Memory B cell (primary cell): ENCODE results near the gene MRPL52.
"Not testable (repeated sequence)": the region's sequence is repeated elsewhere in the genome, so short reads cannot be mapped to it uniquely, and the experiment has no call there.

Experiments
- ATAC-seq: fragments of 150-1000 bp; cut with Tn5 transposase; 2 replicates; pipeline ENCODE4 v1.10.0; 2021; ENCODE audit warnings: low read depth, mild to moderate bottlenecking, moderate library complexity
- DNase-seq, 2 donors: peaks; one replicate each; pipeline ENCODE4 v3.0.0; 2022; ENCODE audit warnings: low spot score in 2 of 2
- H3K27ac Mint-ChIP-seq: one replicate; pipeline ENCODE4 v1.8.0; 2022; ENCODE audit warnings: mild to moderate bottlenecking, moderate library complexity, mixed read lengths
- H3K27me3 Mint-ChIP-seq: one replicate; pipeline ENCODE4 v1.8.0; 2022; ENCODE audit warnings: mixed read lengths
- H3K36me3 Mint-ChIP-seq: one replicate; pipeline ENCODE4 v1.8.0; 2022; ENCODE audit warnings: mild to moderate bottlenecking, mixed read lengths
- H3K4me1 Mint-ChIP-seq: one replicate; pipeline ENCODE4 v1.8.0; 2022; ENCODE audit warnings: mixed read lengths
- H3K4me3 Mint-ChIP-seq: one replicate; pipeline ENCODE4 v1.8.0; 2022; ENCODE audit warnings: mild to moderate bottlenecking, moderate library complexity, mixed read lengths
- H3K9me3 Mint-ChIP-seq: one replicate; pipeline ENCODE4 v1.8.0; 2022; ENCODE audit warnings: mixed read lengths

Gene MRPL52

GRCh38 chr14:22800346-22800745 lies 29.3 kb upstream of the MRPL52 start:
- Mint-ChIP-seq H3K36me3 (peaks cover 21% of the 10 kb centered on the region), H3K27me3 (no peaks in the 10 kb centered on the region), H3K27ac (no peak overlapping the region), H3K4me3 (no peak overlapping the region), H3K4me1 (peaks cover 56% of the 10 kb centered on the region), H3K9me3 (no peaks in the 10 kb centered on the region)
- DNase-seq (no peak), ATAC-seq (no peak)

DNA sequence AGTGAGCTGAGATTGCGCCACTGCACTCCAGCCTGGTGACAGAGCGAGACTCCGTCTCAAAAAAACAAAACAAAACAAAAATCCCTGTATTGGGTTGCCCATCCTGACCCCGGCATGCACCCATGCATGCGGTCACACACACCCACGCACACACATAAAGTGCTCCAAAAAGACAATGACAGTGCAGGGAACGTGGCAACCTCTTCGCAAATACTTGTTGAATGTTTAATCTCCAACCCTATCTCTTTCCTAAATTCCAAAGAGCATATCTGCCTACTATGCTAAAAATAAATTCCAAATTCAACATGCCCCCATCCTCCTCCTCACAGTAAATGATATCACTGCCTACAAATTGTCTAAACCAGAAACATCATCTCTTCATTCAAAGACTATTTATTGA lies 28.0 kb upstream of the MRPL52 start:
- no peak for ATAC-seq
- H3K27me3 Mint-ChIP-seq: no peaks in the 10 kb centered on the region
- peaks cover 18% of the 10 kb centered on the region for H3K36me3 Mint-ChIP-seq
- H3K27ac Mint-ChIP-seq: no peak overlapping the region
- DNase-seq: no peak
- H3K4me1 Mint-ChIP-seq: peaks cover 50% of the 10 kb centered on the region
- H3K9me3 Mint-ChIP-seq: no peaks in the 10 kb centered on the region
- H3K4me3 Mint-ChIP-seq: no peak overlapping the region

- ATAC-seq: peak; percentile 78
- no peak for DNase-seq
- Mint-ChIP-seq H3K9me3 (no peaks in the 10 kb centered on the region), H3K4me1 (peaks cover 55% of the 10 kb centered on the region), H3K27me3 (no peaks in the 10 kb centered on the region), H3K27ac (peak overlapping the region; percentile 70), H3K4me3 (peak overlapping the region; percentile 75), H3K36me3 (peaks cover 21% of the 10 kb centered on the region)
Observed at GRCh38 chr14:22802860-22803686, 26.6 kb upstream of the MRPL52 start.

DNA sequence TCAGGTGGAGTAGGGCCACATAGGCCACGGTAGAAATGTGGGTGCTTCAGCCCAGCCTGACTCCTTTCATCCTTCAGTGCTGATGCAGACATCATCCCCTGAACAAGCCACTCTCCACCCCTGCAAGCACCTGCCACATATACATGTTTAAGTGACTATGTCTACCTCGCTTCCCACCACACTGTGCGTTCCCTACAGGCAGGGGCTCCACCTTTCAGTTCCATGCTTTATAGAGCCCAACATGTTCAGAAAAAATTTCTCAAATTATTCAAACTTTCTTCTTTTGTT lies 26.1 kb upstream of the MRPL52 start:
- DNase-seq: no peak
- Mint-ChIP-seq H3K9me3 (no peaks in the 10 kb centered on the region), H3K27ac (peak overlapping the region; percentile 70), H3K36me3 (peaks cover 21% of the 10 kb centered on the region), H3K4me3 (peak overlapping the region; percentile 75), H3K27me3 (no peaks in the 10 kb centered on the region), H3K4me1 (peaks cover 52% of the 10 kb centered on the region)
- ATAC-seq: peak; percentile 43

- not testable (repeated sequence) for H3K9me3 Mint-ChIP-seq, ATAC-seq, H3K27me3 Mint-ChIP-seq, H3K4me3 Mint-ChIP-seq, DNase-seq
- H3K36me3 Mint-ChIP-seq: peaks cover 17% of the 10 kb centered on the region
- H3K4me1 Mint-ChIP-seq: peaks cover 45% of the 10 kb centered on the region
- H3K27ac Mint-ChIP-seq: peak overlapping the region; percentile 70
Observed at GRCh38 chr14:22805235-22805634, 24.5 kb upstream of the MRPL52 start.

DNA sequence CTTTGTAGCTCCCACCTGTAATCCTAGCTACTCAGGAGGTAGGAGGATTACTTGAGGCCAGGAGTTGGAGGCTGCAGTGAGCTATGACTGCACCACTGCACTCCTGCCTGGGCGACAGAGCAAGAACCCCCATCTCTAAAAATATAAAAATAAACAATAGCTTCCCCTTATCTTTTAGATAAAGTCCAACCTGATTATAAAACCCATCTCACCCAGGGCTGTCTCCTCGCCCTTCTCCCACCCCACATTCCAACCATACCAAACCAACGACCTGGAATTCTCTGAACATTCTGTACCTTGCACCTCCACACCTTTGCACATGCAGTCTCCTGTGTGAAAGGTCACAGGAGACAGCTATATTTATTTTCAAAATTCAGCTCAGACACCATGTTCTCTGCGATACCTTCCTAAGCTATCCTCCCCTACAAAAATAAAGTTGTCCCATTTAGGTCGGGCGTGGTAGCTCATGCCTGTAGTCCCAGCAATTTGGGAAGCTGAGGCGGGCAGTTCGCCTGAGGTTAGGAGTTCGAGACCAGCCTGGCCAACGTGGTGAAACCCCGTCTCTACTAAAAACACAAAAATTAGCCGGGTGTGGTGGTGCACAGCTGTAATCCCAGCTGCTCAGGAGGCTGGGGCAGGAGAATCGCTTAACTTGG lies 22.1 kb upstream of the MRPL52 start:
- H3K4me1 Mint-ChIP-seq: peaks cover 46% of the 10 kb centered on the region

GRCh38 chr14:22808388-22809209 lies 21.1 kb upstream of the MRPL52 start:
- Mint-ChIP-seq H3K27ac (peak overlapping the region; percentile 24), H3K4me1 (peaks cover 41% of the 10 kb centered on the region), H3K9me3 (no peaks in the 10 kb centered on the region), H3K4me3 (no peak overlapping the region), H3K36me3 (peaks cover 8% of the 10 kb centered on the region), H3K27me3 (no peaks in the 10 kb centered on the region)
- no peak for DNase-seq
- no peak for ATAC-seq

More for the DNA sequence above, 22.1 kb upstream of the MRPL52 start:
- H3K4me3 Mint-ChIP-seq: no peak overlapping the region
- DNase-seq (no peak), ATAC-seq (no peak)
- no peaks in the 10 kb centered on the region for H3K9me3 Mint-ChIP-seq
- no peaks in the 10 kb centered on the region for H3K27me3 Mint-ChIP-seq
- H3K36me3 Mint-ChIP-seq: peaks cover 8% of the 10 kb centered on the region
- H3K27ac Mint-ChIP-seq: peak overlapping the region; percentile 24

GRCh38 chr14:22811722-22812121 lies 18.0 kb upstream of the MRPL52 start:
- Mint-ChIP-seq H3K4me3 (peak overlapping the region; percentile 85), H3K4me1 (peaks cover 41% of the 10 kb centered on the region), H3K27ac (peak overlapping the region; percentile 89), H3K36me3 (peaks cover 2% of the 10 kb centered on the region), H3K9me3 (no peaks in the 10 kb centered on the region), H3K27me3 (no peaks in the 10 kb centered on the region)
- ATAC-seq (peak; percentile 51), DNase-seq (no peak)

GRCh38 chr14:22812744-22813143 lies 16.9 kb upstream of the MRPL52 start:
- Mint-ChIP-seq H3K4me3 (peak overlapping the region; percentile 70), H3K27me3 (no peaks in the 10 kb centered on the region), H3K4me1 (peaks cover 34% of the 10 kb centered on the region), H3K9me3 (no peaks in the 10 kb centered on the region), H3K36me3 (no peaks in the 10 kb centered on the region), H3K27ac (peak overlapping the region; percentile 89)
- DNase-seq (no peak), ATAC-seq (no peak)

DNA sequence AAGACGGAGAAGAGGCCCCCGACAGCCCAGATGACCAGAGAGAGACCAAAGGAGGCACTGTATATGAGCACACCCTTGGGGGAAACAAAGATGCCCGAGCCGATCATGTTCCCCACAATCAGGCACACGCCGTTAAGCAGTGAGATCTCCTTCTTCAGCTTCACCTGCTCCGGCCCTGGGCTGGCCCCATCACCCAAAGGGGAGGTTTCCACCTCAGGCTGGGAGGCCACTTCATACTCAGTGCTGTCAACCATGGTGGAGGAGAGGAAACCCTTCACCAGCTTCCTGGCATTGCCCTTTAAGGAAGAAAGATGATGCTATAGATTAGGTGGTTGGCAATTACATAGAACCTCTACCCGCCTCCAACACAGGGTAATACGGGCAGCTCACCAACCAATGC lies 16.5 kb upstream of the MRPL52 start:
- Mint-ChIP-seq H3K36me3 (no peaks in the 10 kb centered on the region), H3K27ac (peak overlapping the region; percentile 89), H3K4me3 (peak overlapping the region; percentile 70), H3K27me3 (no peaks in the 10 kb centered on the region), H3K9me3 (no peaks in the 10 kb centered on the region), H3K4me1 (peaks cover 36% of the 10 kb centered on the region)
- no peak for DNase-seq
- ATAC-seq: no peak

DNA sequence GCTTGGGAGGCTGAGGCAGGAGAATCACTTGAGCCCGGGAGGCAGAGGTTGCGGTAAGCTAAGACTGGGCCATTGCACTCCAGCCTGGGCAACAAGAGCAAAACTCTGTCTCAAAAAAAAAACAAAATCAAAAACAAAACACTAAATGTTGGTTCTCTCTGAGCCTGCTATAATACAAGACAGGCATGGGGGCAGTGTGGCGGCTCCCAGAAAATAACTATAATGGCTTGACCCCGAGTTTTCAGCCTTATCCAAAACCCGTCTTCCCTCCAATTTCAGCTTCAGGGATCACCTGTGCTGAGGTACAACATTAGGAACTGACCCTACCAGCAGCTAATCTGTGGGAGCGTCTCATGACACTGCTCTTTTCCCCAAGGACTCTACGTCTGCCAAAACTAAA lies 15.3 kb upstream of the MRPL52 start:
- ATAC-seq: no peak
- Mint-ChIP-seq H3K27ac (peak overlapping the region; percentile 58), H3K4me3 (peak overlapping the region; percentile 71), H3K9me3 (no peaks in the 10 kb centered on the region), H3K27me3 (no peaks in the 10 kb centered on the region), H3K36me3 (no peaks in the 10 kb centered on the region), H3K4me1 (peaks cover 40% of the 10 kb centered on the region)
- no peak for DNase-seq

- Mint-ChIP-seq H3K4me3 (peak within 1 kb of the TSS; percentile 71), H3K36me3 (no peaks in the 10 kb centered on the region), H3K9me3 (no peaks in the 10 kb centered on the region), H3K27ac (peak within 1 kb of the TSS; percentile 78), H3K4me1 (peaks cover 47% of the 10 kb centered on the region), H3K27me3 (no peaks in the 10 kb centered on the region)
- ATAC-seq (no peak), DNase-seq (no peak)
Observed at GRCh38 chr14:22814941-22815713, 14.6 kb upstream of the MRPL52 start, which contains the start of gene SLC7A7. Gene SLC7A7, minus strand, starts transcription at chr14:22815435. Its CDS starts 2,037 bp downstream, at chr14:22813398.

GRCh38 chr14:22819151-22819988 lies 10.3 kb upstream of the MRPL52 start:
- ATAC-seq (no peak), DNase-seq (no peak)
- Mint-ChIP-seq H3K36me3 (no peaks in the 10 kb centered on the region), H3K9me3 (no peaks in the 10 kb centered on the region), H3K4me1 (peaks cover 44% of the 10 kb centered on the region), H3K27me3 (no peaks in the 10 kb centered on the region), H3K27ac (peak overlapping the region; percentile 60), H3K4me3 (peak overlapping the region; percentile 51)
